Gastroesophageal sphincter (tissue), 3 donors: ENCODE measurements around the gene UBAC2.

ENCODE experiments used
- EP300 ChIP-seq: sonication (generic); formaldehyde crosslinking; IDR thresholded peaks from one replicate; pipeline ENCODE4 v1.6.1; 2017; ENCODE audit warnings: antibody characterized with exemption, mild to moderate bottlenecking
- POLR2AphosphoS5 ChIP-seq: sonication (generic); formaldehyde crosslinking; IDR thresholded peaks from one replicate; pipeline ENCODE4 v1.6.1; 2017; ENCODE audit warnings: antibody characterized with exemption
- TF ChIP-seq, protein P1 (sequence below), 4 experiments: fragments of 200-600 bp in 2 of 4; fragments of 450-650 bp in 2 of 4; sonication (generic) in 1 of 4; IDR thresholded peaks; one replicate each; pipeline ENCODE4 v1.5.1; 2017 to 2019; ENCODE audit warnings: antibody characterized with exemption in 4 of 4, mild to moderate bottlenecking in 2 of 4, moderate library complexity in 2 of 4

DNA sequence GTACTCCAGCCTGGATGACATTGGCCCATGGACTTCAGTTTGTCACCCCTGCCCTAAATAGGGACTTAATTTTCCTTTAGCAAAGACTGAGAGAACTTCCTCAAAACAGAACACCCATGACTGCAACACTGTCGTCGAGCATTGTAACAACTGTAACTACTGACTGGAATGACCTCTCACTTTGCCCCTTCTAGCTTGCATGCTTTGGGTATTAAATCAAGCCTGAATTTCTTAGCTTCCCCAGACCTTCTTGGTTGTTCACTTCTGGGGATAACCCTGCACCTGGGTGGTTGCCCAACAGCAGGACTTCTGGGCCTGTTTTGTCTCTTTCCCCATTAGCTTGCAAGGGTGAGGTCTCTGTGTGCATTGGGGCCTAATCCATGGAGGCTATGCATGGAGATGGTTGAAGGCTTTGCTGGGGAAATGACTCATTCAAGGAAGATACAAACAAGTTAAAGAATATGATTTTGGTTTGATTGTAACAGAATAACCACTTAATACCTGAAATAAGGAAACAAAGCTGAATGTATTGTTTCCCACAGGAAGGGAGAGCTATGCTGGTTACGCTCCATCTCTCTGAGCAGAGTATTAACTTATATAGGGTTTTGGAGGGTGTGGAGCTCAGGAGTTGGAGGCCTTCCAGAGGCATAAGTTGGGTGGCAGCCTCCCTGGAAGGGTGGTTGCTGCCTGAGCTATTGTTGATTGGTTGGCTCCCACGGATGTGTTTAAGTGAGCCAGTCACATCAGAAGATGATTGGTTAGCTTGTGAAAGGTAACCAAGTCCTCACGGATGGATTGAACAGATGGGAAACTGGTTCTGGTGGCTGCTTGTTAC, 34.7 kb upstream of the UBAC2 start:
- TF ChIP-seq POLR2AphosphoS5 (no peak), EP300 (no peak)
- TF ChIP-seq, protein P1, sequence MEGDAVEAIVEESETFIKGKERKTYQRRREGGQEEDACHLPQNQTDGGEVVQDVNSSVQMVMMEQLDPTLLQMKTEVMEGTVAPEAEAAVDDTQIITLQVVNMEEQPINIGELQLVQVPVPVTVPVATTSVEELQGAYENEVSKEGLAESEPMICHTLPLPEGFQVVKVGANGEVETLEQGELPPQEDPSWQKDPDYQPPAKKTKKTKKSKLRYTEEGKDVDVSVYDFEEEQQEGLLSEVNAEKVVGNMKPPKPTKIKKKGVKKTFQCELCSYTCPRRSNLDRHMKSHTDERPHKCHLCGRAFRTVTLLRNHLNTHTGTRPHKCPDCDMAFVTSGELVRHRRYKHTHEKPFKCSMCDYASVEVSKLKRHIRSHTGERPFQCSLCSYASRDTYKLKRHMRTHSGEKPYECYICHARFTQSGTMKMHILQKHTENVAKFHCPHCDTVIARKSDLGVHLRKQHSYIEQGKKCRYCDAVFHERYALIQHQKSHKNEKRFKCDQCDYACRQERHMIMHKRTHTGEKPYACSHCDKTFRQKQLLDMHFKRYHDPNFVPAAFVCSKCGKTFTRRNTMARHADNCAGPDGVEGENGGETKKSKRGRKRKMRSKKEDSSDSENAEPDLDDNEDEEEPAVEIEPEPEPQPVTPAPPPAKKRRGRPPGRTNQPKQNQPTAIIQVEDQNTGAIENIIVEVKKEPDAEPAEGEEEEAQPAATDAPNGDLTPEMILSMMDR (IDR thresholded peaks at IDR 0.05), result no peak
